Liver (tissue), 9 donors: ENCODE measurements around the gene ZNF205. TPM values are rescaled to one million over a fixed set of nuclear protein-coding genes. Genes with fewer than 3 reads are reported as not detected.

Source experiments
- DNase-seq: peaks from one replicate; pipeline ENCODE4 v3.0.0-alpha.2; 2017; ENCODE audit warnings: low spot score
- H3K27ac ChIP-seq, 2 donors: one replicate each; pipeline ENCODE4 v1.7.0; 2013; ENCODE audit warnings: inconsistent platforms in 2 of 2, low read length in 2 of 2, control low read depth in 1 of 2, low read depth in 1 of 2, mild to moderate bottlenecking in 1 of 2
- H3K27me3 ChIP-seq, 4 donors: one replicate each; pipeline versions ENCODE4 v1.6.1 to v1.7.0; 2013; ENCODE audit warnings: low read length in 3 of 4, inconsistent platforms in 1 of 4, mild to moderate bottlenecking in 1 of 4, moderate library complexity in 1 of 4; ENCODE audit not compliant: control insufficient read depth in 4 of 4, insufficient read depth in 4 of 4
- H3K36me3 ChIP-seq, 4 donors: one replicate each; pipeline versions ENCODE4 v1.6.1 to v1.7.0; 2013; ENCODE audit warnings: low read length in 3 of 4, mild to moderate bottlenecking in 3 of 4, low read depth in 1 of 4, moderate library complexity in 1 of 4; ENCODE audit not compliant: control insufficient read depth in 4 of 4, insufficient read depth in 3 of 4
- H3K4me1 ChIP-seq, 4 donors: one replicate each; pipeline versions ENCODE4 v1.6.1 to v1.7.0; 2013; ENCODE audit warnings: low read length in 3 of 4, mild to moderate bottlenecking in 3 of 4, moderate library complexity in 1 of 4; ENCODE audit not compliant: control insufficient read depth in 4 of 4, insufficient read depth in 4 of 4
- H3K4me3 ChIP-seq, 3 donors: one replicate each; pipeline versions ENCODE4 v1.6.1 to v1.7.0; 2013; ENCODE audit warnings: low read length in 3 of 3, control low read depth in 1 of 3, low read depth in 1 of 3, mild to moderate bottlenecking in 1 of 3
- H3K9ac ChIP-seq, 2 donors: one replicate each; pipeline ENCODE4 v1.7.0; 2013; ENCODE audit warnings: low read length in 2 of 2, mild to moderate bottlenecking in 2 of 2, moderate library complexity in 2 of 2, control low read depth in 1 of 2, low read depth in 1 of 2
- H3K9me3 ChIP-seq, 4 donors: one replicate each; pipeline versions ENCODE4 v1.6.1 to v1.7.0; 2013; ENCODE audit warnings: low read length in 3 of 4; ENCODE audit not compliant: control insufficient read depth in 4 of 4
- EGR1 ChIP-seq, 2 donors: IDR thresholded peaks; 2 replicates each; pipeline ENCODE4 v1.6.1; 2016 to 2018; ENCODE audit warnings: antibody characterized with exemption in 2 of 2, low read depth in 2 of 2
- FOXA1 ChIP-seq: IDR thresholded peaks from 2 replicates; pipeline ENCODE4 v1.6.1; 2016; ENCODE audit warnings: antibody characterized with exemption
- FOXA2 ChIP-seq: IDR thresholded peaks from 2 replicates; pipeline ENCODE4 v1.6.1; 2016; ENCODE audit warnings: antibody characterized with exemption
- GABPA ChIP-seq, 2 donors: IDR thresholded peaks in 1 of 2; conservative IDR thresholded peaks in 1 of 2; 2 replicates each; pipeline ENCODE4 v1.6.1; 2016; ENCODE audit warnings: antibody characterized with exemption in 2 of 2, mild to moderate bottlenecking in 1 of 2, moderate library complexity in 1 of 2
- HNF4A ChIP-seq, 2 donors: conservative IDR thresholded peaks; 2 replicates each; pipeline ENCODE4 v1.6.1; 2016; ENCODE audit warnings: antibody characterized with exemption in 2 of 2, mild to moderate bottlenecking in 2 of 2
- HNF4G ChIP-seq: IDR thresholded peaks from 2 replicates; pipeline ENCODE4 v1.6.1; 2016; ENCODE audit warnings: antibody characterized with exemption
- JUND ChIP-seq, 2 donors: IDR thresholded peaks; 2 replicates each; pipeline ENCODE4 v1.6.1; 2016; ENCODE audit warnings: antibody characterized with exemption in 2 of 2
- NR2F2 ChIP-seq: IDR thresholded peaks from 2 replicates; pipeline ENCODE4 v1.6.1; 2016; ENCODE audit warnings: antibody characterized with exemption
- RAD21 ChIP-seq, 2 donors: IDR thresholded peaks; 2 replicates each; pipeline ENCODE4 v1.6.1; 2016; ENCODE audit warnings: antibody characterized with exemption in 2 of 2, mild to moderate bottlenecking in 2 of 2
- RXRA ChIP-seq, 2 donors: IDR thresholded peaks; 2 replicates each; pipeline ENCODE4 v1.6.1; 2017 to 2018; ENCODE audit warnings: antibody characterized with exemption in 2 of 2, mild to moderate bottlenecking in 1 of 2
- SP1 ChIP-seq: IDR thresholded peaks from 2 replicates; pipeline ENCODE4 v1.6.1; 2018; ENCODE audit warnings: antibody characterized with exemption, mild to moderate bottlenecking
- TAF1 ChIP-seq: conservative IDR thresholded peaks from 2 replicates; pipeline ENCODE4 v1.6.1; 2016; ENCODE audit warnings: antibody characterized with exemption, mild to moderate bottlenecking
- YY1 ChIP-seq: IDR thresholded peaks from 2 replicates; pipeline ENCODE4 v1.6.1; 2016; ENCODE audit warnings: antibody characterized with exemption, mild to moderate bottlenecking
- WGBS: extraction: QIAGEN DNeasy Blood & Tissue Kit; methylation state at CpG from one replicate; pipeline ENCODE4 v1.1.7; 2013; 5-methylcytosine and 5-hydroxymethylcytosine counted together
- polyA plus RNA-seq, 2 donors: library from polyadenylated mRNA; stranded (reverse) in 1 of 2; unstranded in 1 of 2; fragments of 200-250 nt in 1 of 2; fragments of >200 nt in 1 of 2; fragmentation: Nextera tagmentation in 1 of 2; extraction: Ambion mirVana in 1 of 2; gene quantifications; one replicate each; pipeline versions ENCODE4 v1.2.1 to v1.2.3, GENCODE V29; 2013 to 2015
- total RNA-seq, 2 donors: library from RNA; depleted of rRNA; stranded (reverse); fragments of >200 nt; gene quantifications; one replicate each; pipeline ENCODE4 v1.2.3, GENCODE V29; 2014
- TF ChIP-seq, protein P1 (sequence below): fragments of 150-350 bp; IDR thresholded peaks from 2 replicates; pipeline ENCODE4 v1.5.1; 2017; ENCODE audit warnings: improper control_type of control experiment, low read depth, low read length; ENCODE audit not compliant: missing input control
- TF ChIP-seq, protein P2 (sequence below): IDR thresholded peaks from 2 replicates; pipeline ENCODE4 v1.6.1; 2016; ENCODE audit warnings: antibody characterized with exemption
- TF ChIP-seq, protein P3 (sequence below): IDR thresholded peaks from 2 replicates; pipeline ENCODE4 v1.6.1; 2016; ENCODE audit warnings: antibody characterized with exemption
- TF ChIP-seq, protein P4 (sequence below): IDR thresholded peaks from 2 replicates; pipeline ENCODE4 v1.6.1; 2016; ENCODE audit warnings: antibody characterized with exemption, mild to moderate bottlenecking
- TF ChIP-seq, protein P5 (sequence below): IDR thresholded peaks from 2 replicates; pipeline ENCODE4 v1.6.1; 2016; ENCODE audit warnings: antibody characterized with exemption
- donor health status: healthy.
- donor health status: healthy.
- donor health status: healthy.
- donor health status: healthy.
- donor health status: healthy.

ZNF205 gene
- total and polyA plus RNA-seq, 4 donors, result 2.0 to 6.9 (median 5.0) TPM

DNA sequence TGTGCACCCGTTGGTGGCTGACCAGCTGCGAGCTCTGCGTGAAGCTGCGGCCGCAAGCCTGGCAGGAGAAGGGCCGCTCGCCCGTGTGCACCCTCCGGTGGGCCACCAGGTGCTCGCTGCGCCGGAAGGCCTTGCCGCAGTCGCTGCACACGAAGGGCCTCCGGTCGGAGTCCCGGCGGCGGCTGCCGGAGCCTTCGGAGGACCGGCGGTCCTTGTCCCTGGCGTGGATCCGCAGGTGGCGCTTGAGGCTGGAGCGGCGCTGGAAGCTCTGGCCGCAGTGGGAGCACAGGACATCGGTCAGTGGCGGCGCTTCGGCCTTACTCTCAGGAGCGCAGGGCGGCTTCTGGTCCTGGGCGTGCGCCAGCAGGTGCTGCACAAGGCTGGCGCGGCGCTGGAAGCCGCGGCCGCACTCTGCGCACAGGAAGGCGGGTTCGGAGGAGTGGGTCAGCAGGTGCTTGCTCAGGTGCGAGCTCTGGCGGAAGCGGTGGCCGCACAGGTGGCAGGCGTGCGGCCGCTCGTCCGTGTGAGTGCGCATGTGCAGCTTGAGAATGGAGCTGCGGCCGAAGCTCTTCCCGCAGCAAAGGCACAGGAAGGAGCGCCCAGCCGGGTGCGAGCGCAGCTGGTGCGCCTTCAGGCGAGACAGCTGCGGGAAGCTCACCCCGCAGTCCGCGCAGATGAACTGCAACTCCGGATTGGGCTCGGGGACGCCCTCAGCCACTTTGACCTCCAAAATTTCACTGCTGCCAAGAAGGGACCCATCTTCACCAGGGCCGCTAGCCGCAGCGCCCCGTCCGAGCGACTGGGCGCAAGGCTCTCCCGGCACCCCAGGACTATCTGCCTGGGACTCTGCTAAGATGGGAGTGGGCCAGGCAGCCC lies 22.4 kb upstream of the ZNF205 start (continued):
- TF ChIP-seq, protein P1, sequence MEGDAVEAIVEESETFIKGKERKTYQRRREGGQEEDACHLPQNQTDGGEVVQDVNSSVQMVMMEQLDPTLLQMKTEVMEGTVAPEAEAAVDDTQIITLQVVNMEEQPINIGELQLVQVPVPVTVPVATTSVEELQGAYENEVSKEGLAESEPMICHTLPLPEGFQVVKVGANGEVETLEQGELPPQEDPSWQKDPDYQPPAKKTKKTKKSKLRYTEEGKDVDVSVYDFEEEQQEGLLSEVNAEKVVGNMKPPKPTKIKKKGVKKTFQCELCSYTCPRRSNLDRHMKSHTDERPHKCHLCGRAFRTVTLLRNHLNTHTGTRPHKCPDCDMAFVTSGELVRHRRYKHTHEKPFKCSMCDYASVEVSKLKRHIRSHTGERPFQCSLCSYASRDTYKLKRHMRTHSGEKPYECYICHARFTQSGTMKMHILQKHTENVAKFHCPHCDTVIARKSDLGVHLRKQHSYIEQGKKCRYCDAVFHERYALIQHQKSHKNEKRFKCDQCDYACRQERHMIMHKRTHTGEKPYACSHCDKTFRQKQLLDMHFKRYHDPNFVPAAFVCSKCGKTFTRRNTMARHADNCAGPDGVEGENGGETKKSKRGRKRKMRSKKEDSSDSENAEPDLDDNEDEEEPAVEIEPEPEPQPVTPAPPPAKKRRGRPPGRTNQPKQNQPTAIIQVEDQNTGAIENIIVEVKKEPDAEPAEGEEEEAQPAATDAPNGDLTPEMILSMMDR, result no peak

DNA sequence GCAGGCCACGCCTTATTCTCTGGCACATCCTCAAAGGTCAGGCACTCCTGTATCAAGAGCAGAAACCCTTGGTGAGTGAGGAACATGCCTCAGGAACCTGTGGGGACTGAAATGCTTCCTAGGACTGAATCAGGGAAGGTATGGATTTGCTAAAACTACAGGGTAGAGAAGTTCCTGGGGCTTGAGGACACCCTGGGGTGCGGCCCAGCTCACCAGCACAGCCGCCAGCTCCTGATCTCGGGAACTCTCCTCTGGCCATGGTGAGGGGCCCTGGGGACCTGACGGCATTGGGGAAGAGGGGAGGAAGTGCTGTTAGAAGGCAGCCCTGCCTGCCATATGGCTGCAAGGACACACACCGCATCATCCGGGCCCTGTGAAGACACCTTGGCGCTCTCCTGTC lies 20.8 kb upstream of the ZNF205 start:
- H3K27me3 ChIP-seq, result no peaks in the 10 kb centered on the region
- no peak overlapping the region for H3K27ac ChIP-seq
- WGBS, result 90% methylated on average over 8 of the region's 8 CpGs
- no peaks in the 10 kb centered on the region for H3K36me3 ChIP-seq
- H3K4me1 ChIP-seq, result peaks cover 0 to 10% (median 0%) of the 10 kb centered on the region in 4 donors
- TF ChIP-seq FOXA1, result no peak
- TF ChIP-seq, protein P2, sequence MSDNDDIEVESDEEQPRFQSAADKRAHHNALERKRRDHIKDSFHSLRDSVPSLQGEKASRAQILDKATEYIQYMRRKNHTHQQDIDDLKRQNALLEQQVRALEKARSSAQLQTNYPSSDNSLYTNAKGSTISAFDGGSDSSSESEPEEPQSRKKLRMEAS, result no peak
- TF ChIP-seq HNF4G, result no peak
- TF ChIP-seq EGR1 (IDR thresholded peaks at IDR 0.05; ENCODE audit: low read depth in 2 of 2), result no peak
- TF ChIP-seq YY1, result no peak
- TF ChIP-seq, protein P3, sequence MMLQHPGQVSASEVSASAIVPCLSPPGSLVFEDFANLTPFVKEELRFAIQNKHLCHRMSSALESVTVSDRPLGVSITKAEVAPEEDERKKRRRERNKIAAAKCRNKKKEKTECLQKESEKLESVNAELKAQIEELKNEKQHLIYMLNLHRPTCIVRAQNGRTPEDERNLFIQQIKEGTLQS, result no peak
- TF ChIP-seq, protein P4, sequence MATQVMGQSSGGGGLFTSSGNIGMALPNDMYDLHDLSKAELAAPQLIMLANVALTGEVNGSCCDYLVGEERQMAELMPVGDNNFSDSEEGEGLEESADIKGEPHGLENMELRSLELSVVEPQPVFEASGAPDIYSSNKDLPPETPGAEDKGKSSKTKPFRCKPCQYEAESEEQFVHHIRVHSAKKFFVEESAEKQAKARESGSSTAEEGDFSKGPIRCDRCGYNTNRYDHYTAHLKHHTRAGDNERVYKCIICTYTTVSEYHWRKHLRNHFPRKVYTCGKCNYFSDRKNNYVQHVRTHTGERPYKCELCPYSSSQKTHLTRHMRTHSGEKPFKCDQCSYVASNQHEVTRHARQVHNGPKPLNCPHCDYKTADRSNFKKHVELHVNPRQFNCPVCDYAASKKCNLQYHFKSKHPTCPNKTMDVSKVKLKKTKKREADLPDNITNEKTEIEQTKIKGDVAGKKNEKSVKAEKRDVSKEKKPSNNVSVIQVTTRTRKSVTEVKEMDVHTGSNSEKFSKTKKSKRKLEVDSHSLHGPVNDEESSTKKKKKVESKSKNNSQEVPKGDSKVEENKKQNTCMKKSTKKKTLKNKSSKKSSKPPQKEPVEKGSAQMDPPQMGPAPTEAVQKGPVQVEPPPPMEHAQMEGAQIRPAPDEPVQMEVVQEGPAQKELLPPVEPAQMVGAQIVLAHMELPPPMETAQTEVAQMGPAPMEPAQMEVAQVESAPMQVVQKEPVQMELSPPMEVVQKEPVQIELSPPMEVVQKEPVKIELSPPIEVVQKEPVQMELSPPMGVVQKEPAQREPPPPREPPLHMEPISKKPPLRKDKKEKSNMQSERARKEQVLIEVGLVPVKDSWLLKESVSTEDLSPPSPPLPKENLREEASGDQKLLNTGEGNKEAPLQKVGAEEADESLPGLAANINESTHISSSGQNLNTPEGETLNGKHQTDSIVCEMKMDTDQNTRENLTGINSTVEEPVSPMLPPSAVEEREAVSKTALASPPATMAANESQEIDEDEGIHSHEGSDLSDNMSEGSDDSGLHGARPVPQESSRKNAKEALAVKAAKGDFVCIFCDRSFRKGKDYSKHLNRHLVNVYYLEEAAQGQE, result no peak
- no peak for TF ChIP-seq RAD21 (IDR thresholded peaks at IDR 0.05)
- no peak for TF ChIP-seq JUND (IDR thresholded peaks at IDR 0.05)
- no peak for TF ChIP-seq TAF1
- H3K9me3 ChIP-seq, result no peaks in the 10 kb centered on the region
- DNase-seq, result no peak
- no peak overlapping the region for H3K9ac ChIP-seq
- no peak overlapping the region for H3K4me3 ChIP-seq

DNA sequence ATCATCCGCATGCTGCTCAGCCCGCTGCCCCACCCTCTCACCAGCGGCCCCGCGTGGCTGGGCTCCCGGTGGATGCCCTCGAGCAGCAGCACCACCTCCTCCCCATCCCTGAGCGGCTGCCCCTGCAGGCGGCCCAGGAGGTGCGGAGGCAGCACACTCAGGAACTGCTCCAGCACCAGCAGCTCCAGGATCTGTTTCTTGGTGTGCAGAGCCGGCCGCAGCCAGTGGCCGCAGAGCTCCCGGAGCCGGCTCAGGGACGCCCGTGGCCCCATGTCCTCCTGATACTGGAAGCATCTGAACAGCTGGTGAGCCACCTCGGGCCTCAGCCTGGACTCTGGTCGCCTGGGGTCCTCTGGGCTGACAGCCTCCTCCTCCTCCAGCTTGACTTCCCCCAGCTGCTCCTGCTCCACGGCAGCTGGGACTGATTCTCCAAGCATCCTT lies 19.9 kb upstream of the ZNF205 start:
- WGBS, result 81% methylated on average over 20 of the region's 20 CpGs
- peaks cover 0 to 6% (median 0%) of the 10 kb centered on the region in 4 donors for H3K4me1 ChIP-seq
- H3K36me3 ChIP-seq, result no peaks in the 10 kb centered on the region
- no peak overlapping the region for H3K27ac ChIP-seq
- no peaks in the 10 kb centered on the region for H3K27me3 ChIP-seq
- H3K4me3 ChIP-seq, result no peak overlapping the region
- DNase-seq, result no peak
- no peak overlapping the region for H3K9ac ChIP-seq
- no peaks in the 10 kb centered on the region for H3K9me3 ChIP-seq
- TF ChIP-seq, protein P3, result no peak
- TF ChIP-seq SP1 (no peak), HNF4A (conservative IDR thresholded peaks at IDR 0.05) (no peak), EGR1 (IDR thresholded peaks at IDR 0.05; ENCODE audit: low read depth in 2 of 2) (no peak), HNF4G (no peak), RXRA (IDR thresholded peaks at IDR 0.05) (no peak), RAD21 (IDR thresholded peaks at IDR 0.05) (no peak), FOXA2 (no peak), NR2F2 (no peak), GABPA (IDR thresholded peaks at IDR 0.05 in 1 of 2, conservative IDR thresholded peaks at IDR 0.05 in 1 of 2) (no peak), FOXA1 (no peak), TAF1 (no peak), JUND (IDR thresholded peaks at IDR 0.05) (no peak)
- TF ChIP-seq, protein P1, result no peak
- TF ChIP-seq, protein P5, sequence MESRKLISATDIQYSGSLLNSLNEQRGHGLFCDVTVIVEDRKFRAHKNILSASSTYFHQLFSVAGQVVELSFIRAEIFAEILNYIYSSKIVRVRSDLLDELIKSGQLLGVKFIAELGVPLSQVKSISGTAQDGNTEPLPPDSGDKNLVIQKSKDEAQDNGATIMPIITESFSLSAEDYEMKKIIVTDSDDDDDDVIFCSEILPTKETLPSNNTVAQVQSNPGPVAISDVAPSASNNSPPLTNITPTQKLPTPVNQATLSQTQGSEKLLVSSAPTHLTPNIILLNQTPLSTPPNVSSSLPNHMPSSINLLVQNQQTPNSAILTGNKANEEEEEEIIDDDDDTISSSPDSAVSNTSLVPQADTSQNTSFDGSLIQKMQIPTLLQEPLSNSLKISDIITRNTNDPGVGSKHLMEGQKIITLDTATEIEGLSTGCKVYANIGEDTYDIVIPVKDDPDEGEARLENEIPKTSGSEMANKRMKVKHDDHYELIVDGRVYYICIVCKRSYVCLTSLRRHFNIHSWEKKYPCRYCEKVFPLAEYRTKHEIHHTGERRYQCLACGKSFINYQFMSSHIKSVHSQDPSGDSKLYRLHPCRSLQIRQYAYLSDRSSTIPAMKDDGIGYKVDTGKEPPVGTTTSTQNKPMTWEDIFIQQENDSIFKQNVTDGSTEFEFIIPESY, result no peak
- TF ChIP-seq, protein P2, result no peak
